HG03457 (cell line): ENCODE results near the gene PRG2.
"Not testable (repeated sequence)": the region's sequence is repeated elsewhere in the genome, so short reads cannot be mapped to it uniquely, and the experiment has no call there.

Source experiments
- ATAC-seq: cut with Tn5 transposase; IDR thresholded peaks from one replicate; pipeline ENCODE4 v1.9.1; 2021; ENCODE audit warnings: moderate number of reproducible peaks; ENCODE audit not compliant: unreplicated experiment

Gene PRG2

DNA sequence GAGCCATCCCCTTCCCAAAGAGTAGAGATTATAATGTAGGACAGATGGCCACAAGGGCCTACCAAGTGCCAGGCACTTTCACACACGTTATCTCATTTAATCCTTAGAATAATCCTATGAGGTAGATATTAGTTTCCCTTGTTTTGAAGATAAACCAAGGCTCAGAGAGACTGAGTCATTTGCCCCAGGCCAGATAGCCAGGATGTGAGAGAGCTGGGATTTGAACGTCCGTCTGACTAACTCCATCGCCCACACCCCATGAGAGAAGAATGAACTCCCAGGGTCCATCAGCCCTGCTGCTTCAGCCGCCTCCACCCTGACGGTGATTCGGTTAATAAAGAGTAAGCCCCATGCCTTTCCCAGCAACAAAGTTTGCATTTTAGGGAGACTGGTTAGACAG lies 20.2 kb downstream of the PRG2 start:
- no peak for ATAC-seq

DNA sequence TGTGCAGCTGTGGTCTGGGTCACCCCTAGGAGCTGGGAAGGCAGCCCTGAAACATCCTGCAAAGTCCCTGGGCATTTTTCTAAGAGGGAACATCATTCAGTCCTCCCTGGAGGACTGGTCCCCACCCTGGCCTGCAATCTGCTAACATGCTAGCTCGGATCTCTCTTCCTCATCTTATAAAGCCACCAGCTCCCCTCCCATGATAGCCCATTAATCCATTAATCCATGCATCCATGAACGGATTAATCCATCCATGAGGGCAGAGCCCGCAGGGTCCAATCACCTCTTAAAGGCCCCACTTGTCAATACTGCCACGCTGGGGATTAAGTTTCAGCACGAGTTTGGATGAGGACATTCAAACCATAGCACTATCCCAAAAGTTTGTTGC lies 21.6 kb downstream of the PRG2 start:
- ATAC-seq, result no peak

GRCh38 chr11:57368106-57368844 lies 22.2 kb downstream of the PRG2 start:
- ATAC-seq, result no peak

DNA sequence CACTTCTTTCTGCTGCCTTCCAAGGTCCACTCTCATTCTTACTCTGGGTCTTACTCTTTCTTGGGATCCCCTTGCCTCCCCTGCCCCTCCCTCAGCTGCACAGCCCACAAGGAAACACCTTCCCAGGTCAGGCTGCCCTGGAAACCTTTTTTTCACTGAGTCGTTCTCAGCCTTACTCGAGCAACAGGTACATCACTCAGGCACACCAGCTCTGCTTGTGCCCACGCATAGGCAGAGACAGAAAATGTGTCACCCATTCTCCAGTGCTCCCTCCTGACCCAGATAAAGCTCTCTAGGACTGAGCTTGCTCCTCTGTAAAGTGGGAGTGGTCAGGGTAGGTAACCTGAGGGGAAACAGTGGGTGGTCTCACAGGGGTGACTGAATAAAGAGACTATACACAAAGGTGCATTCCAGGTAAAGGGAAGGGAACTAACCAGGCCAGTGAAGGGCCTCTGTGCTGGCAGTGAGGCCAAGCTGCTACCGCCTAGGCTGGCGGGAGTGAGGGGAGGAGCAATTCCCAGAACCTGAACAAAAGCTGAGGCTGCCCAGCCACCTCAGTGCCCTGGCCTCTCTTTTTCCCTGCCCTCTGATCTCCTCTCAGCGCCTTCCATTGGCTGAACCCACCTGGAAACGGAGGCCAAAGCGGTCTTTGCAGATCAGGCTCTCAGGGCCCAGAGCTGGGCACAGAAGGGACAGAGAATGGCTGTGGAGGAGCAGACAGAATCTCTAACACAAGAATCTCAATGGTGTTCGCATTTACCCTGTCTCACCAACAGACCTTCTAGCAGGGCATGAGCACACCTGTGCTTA lies 25.4 kb downstream of the PRG2 start:
- no peak for ATAC-seq

DNA sequence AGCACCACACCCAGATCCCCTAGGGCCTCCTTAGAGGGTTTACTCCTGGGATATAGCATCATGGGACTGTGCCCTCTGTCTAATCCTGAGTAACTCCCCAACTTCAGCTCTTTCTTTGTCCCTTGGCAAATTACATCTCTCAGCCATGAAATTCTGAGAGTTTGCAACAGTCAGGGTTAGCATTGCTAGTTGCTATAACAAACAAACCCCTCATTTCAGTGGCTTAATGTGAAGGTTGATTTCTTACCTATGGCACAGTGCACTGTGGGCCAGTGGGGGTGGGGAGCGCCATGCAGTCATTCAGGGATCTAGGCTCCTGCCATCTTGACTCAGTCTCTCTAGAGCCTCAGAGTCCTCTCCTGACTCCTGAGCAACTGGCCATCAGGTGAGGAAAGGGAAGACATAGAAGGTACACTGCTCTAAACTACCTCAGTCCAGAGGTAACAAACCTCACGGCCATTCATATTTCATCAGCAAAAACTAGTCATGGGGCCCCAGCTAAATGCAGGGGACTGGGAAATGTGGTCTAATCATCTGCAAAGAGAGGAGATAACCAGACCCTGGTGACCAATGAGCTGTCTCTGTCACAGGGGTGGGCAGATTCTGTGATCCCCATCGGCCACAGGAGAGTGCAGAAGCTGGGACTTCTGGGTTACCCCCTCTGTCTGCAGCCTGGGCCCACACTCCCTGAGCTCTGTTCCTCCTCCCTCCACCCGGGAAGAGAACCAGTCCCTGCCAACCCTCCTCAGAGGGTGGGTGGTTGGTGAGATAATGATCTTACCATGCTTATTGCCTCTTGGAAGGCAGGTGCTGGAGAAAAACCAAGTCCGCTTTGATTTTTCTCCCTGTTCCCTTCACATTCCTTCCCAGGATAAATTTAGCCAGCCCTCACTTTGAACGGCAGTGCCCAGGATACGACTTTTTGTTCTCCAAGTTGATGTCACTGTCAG lies 27.0 kb downstream of the PRG2 start:
- no peak for ATAC-seq

DNA sequence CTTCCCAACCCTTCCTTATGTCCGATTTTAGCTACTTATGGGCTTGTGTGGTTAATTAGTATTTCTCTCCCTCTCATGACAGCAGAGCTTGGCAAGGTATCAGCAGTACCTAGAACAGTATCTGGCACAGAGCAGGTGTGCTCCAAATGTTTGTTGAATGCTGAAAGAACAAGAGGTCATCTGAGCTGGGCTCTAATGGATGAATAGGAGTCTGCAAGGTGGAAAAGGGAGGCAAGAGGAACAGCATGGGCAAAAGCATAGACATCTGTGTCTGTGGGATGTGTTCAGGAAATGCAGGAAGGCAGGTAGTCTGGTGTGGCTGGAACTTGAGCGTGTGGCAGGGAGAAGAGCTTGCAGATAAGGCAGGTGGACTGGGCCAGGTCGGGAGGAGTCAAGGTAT lies 28.5 kb downstream of the PRG2 start:
- no peak for ATAC-seq

GRCh38 chr11:57361420-57361819 lies 29.0 kb downstream of the PRG2 start:
- not testable (repeated sequence) for ATAC-seq

DNA sequence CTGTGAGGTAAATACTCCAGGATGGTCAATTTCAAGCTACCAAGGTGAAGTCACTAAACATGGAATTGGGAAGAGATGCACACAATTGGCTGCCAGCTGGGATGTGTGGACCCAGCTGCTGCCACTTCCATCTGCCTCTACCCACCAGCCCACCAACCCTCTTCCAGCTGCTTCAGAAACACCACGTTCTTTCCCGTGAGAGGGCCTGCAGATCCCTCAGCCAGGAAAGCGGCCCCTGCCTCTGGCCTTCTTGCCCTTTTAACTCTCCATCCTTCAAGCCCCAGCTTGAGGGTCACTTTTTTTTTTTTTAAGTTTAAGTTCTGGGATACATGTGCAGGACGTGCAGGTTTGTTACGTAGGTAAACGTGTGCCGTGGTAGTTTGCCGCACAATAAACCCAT lies 29.5 kb downstream of the PRG2 start:
- ATAC-seq, result no peak

GRCh38 chr11:57359896-57360690 lies 30.4 kb downstream of the PRG2 start:
- no peak for ATAC-seq

GRCh38 chr11:57359396-57359795 lies 31.1 kb downstream of the PRG2 start:
- ATAC-seq, result no peak

DNA sequence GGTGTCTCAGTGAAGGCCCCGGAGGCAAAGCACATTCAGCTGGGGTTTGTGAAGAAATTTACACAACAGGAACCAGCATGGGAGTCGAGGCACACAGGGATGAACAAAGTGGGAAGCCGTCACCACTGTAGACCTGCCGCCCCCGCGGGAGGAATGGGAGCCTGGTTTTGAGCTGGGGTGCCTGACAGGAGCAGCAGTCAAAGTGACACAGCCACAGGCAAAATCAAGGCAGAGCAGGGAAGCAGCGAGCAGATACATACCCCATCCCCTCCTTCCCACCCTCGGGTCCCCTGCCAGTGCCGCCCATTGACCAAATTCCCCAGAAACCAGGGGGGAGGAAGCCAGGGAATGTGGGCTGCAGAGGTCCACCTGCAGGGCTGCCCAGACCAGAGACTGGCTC lies 31.5 kb downstream of the PRG2 start:
- no peak for ATAC-seq

GRCh38 chr11:57358543-57358961 lies 31.9 kb downstream of the PRG2 start:
- no peak for ATAC-seq

GRCh38 chr11:57357856-57358255 lies 32.6 kb downstream of the PRG2 start:
- no peak for ATAC-seq

GRCh38 chr11:57357310-57357709 lies 33.1 kb downstream of the PRG2 start:
- no peak for ATAC-seq

DNA sequence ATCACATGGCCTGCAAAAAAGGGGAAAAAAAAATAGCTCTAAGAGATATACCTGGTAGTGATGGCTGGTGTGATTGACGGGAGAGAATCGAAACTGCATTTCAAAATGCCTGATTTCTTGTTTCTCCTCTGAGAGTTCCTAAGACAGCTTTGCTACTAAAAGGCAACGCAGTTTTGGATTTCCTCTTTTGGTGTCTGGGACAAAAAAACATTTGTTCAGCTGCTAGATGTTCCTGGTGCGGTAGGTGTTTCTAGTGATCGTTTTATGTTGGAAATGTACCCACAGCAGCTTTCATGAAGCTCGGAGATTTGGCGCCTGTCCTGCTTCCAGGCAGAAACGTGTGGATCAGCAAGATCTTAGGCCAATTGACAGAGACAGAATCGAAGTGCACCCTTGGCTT lies 34.2 kb downstream of the PRG2 start:
- no peak for ATAC-seq

DNA sequence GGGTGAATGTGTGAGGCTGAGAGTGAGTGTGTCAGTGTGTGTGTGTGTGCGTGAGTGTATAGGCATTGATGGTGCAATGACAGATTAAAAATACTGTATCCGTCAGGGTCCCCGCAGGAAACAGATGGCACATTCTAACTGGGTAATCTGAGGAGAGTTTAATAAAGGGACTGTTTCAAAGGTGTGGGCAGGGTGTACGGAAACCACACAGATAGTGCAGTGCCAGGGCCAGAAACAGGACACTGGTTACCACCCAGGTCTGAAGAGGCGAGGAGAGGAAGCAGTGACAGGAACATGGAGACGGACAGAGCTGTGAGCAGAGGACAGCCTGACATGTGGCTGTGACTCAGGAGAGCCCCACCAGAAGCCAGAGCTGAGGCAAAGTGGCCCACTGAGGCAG lies 35.8 kb downstream of the PRG2 start:
- no peak for ATAC-seq

DNA sequence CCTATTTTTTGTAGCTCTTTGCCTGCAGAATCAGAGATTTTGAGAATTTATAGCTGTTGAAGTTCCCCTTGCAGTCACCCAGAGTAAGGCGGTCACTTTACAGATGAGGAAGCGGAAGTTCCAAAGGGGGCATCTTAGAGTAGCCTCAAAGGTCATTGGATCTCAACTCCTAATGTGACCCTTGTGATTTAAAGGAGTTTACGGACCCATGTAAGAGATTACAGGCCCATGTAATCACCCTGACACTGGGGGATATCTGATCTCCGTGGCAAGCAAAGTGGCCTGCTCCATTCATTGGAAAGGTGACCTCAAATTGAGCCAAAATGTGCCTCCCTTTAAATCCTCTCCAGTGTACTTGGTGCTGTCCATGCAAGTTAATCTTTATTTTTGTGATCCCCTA lies 36.6 kb downstream of the PRG2 start:
- no peak for ATAC-seq

GRCh38 chr11:57353446-57353845 lies 37.0 kb downstream of the PRG2 start:
- no peak for ATAC-seq

DNA sequence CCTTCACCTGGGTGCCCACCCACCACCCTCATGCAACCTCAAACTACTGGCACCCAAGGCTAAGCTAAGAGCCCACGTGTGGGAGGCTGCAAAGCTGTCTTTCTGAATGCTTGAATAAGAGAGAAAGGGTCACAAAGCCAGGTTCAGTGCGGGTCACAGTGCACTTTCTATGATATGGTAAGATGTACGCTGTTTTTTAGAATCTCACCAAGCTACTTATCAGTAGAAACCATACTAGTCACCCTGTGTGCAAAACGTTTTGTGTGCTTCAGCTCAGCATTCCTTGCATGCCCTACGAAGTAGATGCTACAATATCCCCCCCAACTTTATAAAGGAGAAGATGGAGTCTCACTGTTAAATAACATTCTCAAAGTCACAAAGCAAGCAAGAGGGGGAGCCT lies 37.4 kb downstream of the PRG2 start:
- ATAC-seq, result no peak

- ATAC-seq, result no peak
These were observed 40.8 kb downstream of the PRG2 start for GRCh38 chr11:57349491-57350274.
